HG03520 (cell line): ENCODE data around the gene CNTFR.
A peak's percentile ranks its signal among the peaks of the same experiment; 100 is the strongest.

ENCODE experiments used
- ATAC-seq: cut with Tn5 transposase; IDR thresholded peaks from one replicate; pipeline ENCODE4 v1.9.1; 2021; ENCODE audit warnings: mild to moderate bottlenecking, moderate library complexity; ENCODE audit not compliant: unreplicated experiment

Gene CNTFR

DNA sequence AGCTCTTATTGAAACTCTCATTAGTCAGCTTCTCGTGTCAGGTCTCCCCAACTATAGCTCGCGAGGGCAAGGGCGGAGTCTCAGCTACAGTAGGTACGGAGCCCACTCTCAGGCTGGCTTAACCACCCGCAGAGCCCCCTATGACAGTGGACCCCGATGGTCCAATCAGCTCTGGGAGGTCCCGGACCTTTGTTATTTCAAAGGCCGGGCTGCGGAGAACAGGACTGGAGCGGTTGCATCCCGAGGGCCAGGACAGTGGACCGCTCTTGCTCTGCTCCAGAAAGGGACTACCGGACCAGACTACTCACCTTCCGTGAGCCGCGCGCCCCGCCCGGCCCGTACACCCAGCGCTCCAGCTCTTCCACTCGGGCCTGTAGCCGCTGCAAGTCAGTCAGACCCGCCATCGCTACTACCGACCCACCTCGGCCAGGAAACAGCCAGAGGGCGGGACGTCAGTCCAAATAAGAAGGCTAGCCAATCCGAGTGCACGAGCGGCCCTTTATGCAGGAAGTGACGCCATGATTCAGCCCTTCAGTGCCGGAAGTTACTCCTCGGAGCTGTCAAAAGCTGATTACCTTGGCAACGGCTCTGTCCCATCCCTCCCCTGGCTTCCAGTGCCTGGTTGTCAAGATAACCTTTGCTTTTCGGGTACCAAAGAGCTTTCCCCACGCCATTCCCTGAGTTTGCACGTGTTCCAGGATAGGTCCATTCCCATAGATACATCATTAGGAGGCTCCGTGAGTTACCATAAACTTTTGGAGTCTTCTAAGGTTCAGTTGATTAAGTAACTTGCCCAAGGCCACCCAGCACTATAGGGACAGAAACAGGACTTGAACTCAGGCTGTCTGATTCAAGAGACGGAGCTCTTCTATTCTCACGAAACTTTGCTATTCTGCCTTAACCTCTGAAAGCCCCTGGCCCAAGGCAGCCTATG, 30.8 kb upstream of the CNTFR start, which contains the start of gene DCTN3:
TSS of gene DCTN3 (minus strand) at position 435 of the 934 bp plus-strand sequence. CDS start at position 404, 31 bp downstream.
- peak; percentile 94 for ATAC-seq

DNA sequence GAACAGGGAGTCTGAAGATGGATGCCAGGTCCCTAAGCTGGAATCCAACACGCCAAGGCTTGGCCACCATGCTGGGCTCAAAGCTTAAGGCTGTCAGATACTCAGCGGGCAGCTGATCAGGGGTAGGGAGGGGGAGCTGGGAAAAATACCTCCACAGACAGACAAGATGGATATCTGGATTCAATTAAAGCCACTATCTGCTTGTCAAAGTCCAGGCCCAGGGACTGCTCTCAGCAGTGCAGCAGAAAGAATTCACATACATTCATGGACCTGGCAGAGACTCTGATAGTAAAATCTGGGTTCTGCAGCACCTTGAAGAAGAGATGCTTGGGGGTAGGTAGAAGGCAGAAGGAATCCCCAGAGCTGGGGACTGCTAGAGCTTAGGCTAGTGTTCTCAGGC, 25.6 kb upstream of the CNTFR start:
- no peak for ATAC-seq

DNA sequence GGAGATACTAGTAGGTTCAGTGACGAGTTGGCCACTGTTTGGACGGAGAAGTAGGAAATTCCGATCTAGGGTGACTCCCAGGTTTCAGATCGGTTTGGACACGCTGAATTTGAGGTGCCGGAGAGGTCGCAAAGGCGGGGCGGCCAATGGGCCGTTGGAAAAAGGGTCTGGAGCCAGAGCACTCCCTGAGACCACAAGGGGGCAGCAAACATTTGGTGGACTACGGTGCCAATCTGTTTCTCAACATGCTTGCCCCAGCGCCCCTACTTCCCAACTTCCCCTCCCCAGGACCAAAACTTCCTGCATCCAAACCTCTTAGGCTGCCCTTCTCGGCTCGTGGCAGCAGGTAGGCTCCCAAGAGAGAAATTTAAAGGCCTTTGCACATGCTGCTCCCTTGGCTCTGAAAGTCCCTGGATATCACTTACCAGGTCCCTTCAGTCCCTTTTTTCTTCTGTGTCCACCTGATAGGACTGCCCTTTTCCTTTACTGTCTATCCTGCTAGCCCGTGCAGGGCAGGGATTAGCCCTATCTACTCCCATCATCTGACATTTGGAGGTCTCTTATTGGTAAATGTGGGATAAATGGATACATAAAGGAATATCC, 23.4 kb upstream of the CNTFR start:
- ATAC-seq = no peak

DNA sequence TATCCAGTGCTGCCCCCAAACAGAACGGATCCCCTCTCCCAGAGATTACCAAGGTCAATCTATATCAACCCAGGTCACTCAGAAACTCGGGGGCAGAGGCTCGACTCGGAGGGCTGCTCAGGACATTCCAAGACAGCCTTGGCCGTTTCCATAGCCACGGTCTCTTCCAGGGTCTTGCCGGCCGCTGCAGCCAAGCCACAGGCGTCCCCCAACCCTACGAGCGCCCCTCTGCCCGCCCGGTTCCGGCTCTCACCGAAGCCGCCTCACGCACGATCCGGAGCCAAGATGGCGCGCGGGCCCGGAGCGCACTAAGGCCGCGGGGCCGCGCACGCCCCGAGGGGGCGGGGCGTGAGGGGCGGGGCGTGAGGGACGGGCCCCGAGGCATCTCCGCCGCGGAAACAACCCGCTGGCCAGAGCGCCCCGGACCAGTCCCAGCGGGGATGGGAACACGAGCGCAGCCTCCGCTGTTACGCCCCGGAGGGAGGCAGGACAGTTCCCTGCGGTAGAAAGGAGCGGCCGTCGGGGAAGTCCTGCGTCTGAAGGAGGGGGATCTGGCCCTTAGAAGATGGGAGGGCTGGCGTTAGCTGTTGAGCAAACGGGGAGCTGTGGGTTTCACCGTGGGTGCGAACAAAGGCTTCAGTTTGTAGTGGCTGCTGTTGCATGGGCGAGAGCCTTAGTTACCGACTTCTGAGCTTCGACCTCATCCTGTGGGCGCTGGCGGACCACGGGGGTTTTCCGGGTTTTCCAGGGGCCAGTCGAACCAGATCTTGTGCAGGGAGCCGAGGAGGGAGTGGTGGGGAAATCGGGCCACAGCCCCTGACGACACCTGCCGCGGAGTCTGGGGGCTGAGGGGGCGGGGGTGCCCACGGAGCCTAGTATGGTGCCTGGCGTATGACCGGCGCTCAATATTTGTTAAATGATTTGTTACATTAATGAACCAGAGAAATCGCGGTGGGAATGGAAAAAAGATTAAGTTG, 22.6 kb upstream of the CNTFR start, which contains the start of gene RPP25L:
TSS of gene RPP25L (minus strand) at position 287 of the 977 bp plus-strand sequence. CDS start 801 bp downstream, outside the sequence.
- peak; percentile 85 for ATAC-seq

DNA sequence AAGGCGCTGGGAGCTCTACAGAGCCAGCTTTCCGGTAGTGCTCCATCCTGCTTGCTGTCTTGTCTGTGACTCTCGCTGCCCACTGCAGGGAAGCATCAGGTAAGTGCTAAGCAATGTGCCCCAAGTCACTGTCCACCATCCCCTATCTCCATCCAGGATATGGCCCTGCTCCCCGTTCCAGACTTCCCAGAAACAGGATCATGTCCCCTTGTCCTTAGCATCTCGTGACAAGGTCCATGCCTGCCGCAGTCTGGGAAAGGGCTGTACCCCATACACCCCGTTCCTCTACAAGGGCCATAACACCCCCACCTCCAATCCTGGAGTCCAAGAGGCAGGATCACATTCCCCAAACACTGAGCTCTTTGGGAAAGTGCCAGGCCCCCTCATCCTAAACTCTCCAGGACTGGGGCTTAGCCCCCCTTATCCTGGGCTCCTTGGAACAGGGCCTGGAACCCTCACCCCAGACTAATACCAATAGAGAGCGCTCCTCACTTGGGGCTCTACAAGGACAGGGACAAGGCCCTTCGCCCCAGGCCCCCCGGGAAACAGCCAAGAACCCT, 21.8 kb upstream of the CNTFR start:
- ATAC-seq = no peak

DNA sequence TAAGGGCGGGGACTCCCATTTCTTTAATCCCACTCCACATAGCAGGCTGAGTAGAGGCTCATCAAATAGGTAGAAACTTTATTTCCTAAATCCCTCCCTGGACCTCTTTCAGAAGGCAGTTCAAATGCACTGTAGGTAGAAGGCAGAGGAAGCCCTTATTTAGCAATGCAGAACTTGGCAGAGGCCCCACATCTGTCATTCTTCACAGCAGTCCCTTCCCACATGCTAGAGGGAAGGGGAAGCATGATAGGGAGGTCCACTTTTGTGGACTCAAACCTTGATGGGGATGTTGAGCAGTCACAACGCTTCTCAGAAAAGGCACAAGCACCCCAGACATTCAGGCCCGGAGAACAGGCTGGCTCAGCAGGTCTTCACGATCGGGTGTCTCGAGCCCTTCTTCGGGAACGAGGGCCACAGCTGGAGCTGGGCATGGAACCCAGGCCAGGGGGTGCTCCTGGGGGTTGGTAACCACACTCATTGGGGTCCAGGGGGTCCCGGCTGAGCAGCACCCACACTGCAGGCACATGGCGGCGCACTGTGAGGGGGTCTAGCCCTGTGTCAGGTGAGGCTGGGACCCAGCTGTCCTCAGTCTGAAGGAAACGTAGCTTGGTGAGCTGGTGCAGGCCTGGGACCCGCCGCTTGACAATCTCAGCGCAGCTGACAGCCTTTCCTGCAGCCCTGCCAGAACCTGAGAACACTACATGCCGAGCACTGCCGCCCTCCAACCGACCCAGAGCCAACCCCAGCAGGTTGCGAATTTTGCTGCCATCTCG, 21.1 kb upstream of the CNTFR start:
- no peak for ATAC-seq

DNA sequence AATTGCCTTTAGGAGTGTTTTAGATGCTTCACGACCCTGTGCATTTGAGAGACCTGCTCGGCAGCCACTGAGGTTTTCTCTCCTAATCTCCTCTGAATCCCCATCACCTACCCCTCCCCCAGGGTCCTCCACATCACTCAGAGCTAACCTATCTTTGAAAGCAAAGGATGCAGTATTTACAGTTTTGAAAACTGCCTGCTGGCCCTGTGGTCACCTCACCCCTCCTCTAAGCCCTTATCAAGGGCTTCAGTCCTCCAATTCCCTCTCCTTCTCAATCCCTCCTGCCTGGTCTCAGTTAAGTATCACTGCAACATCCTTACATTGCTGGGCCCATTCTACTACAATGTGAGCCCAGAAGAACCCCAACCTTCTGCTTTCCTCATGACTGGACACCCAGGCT, 17.8 kb upstream of the CNTFR start:
- ATAC-seq = no peak

DNA sequence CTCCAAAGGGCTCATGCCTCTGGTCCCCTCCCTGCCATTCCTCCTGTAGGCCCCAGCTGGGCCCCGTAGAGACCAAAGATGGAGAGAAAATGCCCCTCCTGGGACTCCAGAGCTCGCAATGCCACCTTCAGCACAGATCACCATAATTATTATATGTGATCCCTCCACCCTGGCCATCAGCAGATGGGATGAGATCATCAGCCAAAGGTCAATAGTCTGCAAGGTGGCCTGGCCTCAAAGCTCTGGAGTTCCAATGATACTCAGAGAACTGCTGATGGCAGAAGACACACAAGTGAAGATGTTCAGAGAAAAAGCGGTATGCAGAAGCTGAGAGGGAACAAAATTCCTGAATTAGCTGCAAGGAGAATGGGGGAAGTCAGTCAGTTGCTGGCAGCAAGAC, 17.4 kb upstream of the CNTFR start:
- no peak for ATAC-seq

DNA sequence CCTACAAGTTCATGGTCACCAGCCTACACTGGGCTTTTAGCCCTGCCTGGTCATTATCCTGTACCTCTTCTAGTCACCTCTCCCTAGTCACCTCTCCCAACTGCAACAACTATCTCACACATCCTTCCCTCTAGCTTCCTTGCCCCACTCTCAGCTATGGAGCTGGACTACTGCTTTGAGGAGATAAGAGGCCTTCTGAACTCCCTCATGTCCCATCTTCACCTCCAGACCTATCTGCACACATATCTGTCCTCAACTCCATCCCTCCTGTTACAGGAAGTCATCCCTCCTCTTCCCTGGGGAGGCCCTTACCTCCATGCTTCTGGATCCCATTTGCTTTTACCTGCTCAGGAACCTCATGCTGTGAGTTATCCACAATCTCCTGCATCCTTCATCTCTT, 16.7 kb upstream of the CNTFR start:
- ATAC-seq = no peak

DNA sequence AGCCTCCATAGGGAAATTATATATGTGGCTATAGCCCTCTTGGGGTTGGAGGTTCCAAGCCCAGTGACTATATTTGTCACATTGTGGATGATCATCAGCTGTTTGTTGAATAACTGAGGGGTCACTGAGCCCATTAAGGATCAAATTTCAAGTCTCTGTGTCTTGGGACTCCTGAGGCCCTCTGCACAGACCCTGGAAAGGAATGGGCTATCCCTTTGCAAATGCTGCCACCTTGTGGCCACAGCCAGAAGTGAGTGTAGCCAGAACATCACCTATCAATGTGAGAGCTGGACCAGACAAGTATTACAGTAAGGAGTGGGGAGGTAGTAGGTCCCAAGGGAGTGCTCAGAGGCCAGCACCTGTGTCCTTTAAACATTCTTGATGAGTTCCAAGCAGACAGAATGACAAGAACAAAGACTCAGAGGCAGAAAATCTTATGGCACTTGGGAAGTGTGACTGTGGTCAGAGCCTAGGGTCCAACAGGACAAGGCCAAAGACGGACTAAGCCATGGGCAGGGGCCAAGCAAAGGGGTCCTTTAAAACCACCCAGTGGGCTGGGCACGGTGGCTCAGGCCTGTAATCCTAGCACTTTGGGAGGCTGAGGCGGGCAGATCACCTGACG, 14.2 kb upstream of the CNTFR start:
- peak; percentile 48 for ATAC-seq

DNA sequence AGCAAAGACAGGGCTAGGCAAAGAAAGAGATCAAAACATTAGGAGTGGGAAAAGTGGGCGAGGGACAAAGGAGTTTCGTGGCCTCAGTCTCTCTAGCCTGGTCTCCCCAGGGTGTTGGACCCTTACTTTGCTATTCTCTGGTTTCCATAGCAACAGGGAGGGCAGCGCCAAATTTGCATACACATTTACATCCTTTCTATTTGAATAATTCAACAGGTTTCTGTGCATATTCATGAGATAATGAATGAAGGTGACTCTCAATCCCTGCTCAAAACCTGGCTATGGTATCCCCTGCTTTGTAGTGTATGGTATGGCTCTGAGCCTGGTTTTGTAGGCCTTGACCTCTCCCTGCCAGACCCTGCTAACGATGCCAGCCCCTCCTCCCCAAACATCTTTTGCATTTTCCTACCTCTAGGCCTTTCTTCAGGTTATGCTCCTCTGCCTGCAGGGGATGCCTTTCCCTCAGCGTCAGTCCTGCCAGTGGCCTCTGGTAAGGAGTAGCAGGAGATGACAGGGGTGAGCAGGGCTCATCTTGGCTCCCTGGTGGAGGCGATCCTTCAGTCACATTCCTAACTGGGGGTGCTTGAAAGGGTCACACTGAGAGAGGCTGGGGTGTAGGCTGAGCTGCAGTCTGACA, 12.5 kb upstream of the CNTFR start:
- no peak for ATAC-seq

DNA sequence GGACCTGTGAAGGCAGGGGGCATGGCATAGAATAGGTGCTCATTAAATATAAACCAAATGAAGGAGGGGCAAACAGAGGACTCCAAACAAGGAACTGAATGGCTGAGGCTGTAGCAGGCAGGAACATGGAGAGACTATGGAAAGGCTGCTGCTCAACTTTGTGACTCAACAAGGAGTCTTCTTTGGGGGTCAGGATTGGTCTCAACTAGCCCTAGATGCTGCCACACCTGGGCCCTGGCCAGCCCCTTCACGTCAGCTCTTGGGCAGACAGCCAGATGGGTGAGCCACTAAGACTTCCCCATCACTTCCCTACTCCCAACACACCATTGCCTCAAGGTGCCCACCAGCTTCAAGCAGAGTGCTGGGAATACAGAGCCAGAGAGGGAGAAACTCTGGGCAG, 11.4 kb upstream of the CNTFR start:
- ATAC-seq = no peak

DNA sequence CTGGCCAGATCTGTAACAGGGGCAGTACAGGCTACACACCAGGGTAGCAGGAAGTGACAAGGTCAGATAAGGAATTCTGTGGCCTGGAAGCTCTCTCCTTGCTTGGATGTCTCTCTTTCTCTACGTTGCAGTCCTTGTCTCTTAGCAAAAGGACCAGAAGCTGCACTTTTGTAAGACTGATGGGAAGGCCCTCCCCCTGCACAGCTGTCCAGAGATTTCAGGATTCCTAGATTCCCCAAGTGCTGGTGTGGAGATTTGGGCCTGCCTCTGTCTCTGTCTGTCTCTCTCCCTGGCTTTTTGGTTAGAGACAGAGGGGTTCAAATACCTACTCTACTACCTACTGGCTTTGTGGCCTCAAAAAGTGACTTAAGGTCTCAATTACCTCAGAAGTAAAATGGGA, 10.0 kb upstream of the CNTFR start:
- ATAC-seq = no peak

DNA sequence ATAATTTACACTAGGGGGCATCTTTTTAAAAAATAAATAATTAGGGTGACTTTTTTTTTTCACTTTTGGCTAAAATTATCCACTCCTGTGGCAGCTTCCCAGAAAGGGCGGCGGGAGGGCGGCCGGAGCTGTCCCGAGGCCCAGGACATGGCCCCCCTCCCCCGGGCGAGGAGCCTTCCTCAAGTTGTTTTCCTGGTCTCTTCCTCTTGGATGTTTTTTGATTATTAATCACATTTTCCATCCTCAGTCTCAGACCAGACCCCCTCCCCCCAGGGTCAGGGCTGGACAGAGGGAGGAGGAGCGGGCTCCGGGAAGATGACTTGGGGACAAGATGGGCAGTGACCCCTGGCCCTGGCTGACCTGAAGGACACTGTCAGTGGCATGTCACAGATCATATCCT, 4.7 kb upstream of the CNTFR start:
- ATAC-seq = no peak

DNA sequence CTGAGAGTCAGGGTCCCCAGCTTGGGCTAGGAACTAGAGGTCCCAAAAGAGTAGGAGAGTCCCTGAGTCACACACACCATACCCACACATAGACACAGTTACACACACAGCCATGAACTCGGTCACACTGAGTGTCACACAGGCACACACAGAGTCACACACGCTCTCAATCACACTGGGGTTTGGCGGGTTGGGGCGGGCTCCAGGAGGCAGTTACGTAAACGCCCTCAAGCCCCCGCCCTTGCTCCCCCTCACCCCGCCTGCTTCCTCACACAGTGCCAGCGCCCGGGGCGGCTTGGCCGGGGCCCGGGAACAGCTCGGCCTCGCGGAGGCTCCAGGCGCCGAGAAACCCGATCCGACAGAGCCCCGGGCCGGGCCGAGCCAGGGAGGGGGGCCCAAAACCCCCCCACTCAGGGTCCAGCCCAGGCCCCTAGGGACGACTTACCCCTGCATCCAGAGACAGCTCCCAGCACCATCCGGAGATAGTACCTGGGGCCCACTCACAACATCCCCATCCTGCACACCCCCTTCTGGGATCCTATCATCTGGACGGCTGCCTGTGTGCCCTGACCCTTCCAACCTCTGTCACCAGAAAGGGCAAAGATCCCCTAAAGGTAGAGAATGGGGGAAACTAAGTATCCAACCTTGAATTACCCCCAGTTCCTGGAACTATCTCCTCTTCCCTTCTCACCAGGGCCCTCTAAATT, 3.5 kb upstream of the CNTFR start:
- ATAC-seq = no peak

DNA sequence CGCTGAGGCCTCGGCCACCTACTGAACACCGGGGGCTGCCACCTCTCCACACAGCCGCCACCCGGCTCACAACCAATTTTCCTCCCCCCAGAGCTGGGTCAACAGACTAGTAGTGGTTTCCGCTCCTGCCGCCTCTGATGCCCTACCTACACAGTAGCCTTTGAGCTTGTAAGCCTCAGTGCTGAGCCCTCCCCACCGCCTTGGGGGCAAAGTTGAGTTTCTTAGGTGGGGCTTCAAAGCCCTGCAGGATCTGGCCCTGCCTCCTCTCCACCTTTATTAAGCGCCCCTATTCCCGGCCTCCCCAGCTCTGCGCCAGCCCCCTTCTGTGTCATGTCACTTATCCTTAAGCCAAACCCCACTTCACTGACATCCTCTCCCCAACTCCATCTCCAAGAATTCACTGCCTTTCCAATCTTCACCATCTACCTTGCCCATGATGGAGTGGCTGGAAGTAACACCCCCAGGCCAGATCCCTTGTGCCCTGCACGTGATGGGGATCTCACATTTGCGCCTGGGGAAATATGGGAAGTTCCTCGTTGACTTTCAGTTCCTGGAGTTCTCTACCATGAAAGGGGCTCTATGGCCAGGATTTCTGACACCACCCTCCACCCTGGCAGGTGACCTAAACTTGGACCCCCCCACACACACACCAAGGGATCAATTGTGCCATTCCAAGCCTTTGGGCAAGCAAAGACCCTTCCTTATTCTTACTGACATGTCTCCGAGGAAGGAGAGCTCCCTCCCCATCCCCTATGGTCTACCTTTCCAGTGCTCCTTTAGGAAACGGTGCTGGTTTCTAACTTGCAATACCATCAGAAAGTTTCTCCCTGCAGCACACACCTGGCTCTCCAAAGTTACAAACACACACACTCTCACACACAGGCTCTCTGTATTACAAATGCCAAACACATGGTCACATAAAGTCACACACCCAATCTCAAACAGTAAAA, 2.7 kb upstream of the CNTFR start:
- no peak for ATAC-seq

DNA sequence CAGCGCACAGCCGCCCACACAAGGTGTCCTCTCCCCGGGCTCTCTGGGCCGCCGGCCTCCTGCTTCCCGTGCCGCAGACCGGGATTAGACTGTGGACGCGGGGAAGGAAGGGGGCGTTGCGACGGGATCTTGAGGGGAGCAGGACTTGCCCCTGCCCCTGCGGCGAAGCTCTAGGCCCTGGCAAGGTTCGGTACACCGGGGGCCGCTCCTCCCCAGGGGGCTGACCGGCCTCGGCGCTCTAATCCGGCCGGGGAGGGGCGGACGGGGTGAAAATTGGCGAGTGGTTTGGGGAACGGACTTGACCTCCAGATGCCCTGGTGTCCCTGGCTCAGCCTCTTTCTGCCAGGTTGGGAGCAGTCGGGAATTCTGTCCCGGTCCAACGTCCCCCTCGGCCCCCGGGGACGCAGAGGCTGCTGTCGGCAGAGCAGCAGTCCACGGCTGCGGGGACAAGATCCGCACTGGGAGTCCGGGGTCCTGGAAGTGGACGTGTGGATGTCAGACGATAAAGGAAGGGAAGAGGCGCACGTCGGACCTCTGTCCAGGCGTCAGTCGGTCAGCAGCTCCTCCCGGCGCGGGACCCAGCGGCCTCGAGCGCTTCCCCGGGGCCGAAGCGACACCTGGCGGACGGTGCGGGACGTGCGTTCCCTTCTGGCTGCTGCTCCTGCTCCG, 1.9 kb upstream of the CNTFR start:
- no peak for ATAC-seq
